ENCODE data around the gene DUSP9. TPM values are rescaled to one million over a fixed set of nuclear protein-coding genes. Genes with fewer than 3 reads are reported as not detected.

Gene DUSP9
- total RNA-seq = not detected in 2 replicates

GRCh38 chrX:153646620-153647373 lies at the start of gene DUSP9:
Gene DUSP9 (plus strand): TSS chrX:153647203. CDS start chrX:153647954, 751 bp downstream.

DNA sequence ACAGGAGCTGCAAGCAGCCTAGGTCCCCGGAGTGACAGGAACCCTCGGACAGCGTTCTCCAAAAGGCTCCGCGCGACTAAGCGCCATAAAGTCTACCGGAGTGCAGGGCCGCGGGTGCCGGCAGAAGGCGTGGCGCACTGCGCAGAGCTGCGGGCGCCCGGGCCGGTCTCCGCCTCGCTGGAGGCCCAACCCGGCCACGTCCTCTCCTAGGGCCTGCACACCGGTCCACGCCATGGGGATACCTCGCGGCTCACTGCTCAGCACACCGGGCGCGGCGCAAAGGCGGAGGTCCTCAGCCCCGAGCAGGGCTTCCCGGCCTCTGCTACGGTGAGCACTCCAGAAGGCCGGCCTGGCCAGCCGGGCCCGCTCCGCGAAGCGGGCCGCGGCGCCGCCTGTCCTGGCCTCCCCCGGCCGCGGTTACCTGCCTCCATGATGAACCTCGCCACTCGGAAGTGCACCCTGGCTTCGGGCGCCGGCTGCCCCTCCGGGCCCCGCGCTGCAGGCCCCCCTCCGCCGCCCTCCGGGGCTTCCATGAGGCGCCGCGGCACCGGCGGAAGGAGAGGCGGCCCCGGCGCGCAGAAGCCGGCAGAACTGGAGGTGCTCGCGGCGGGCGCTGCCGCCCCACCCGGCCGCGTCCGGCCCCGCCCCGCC lies 48.3 kb upstream of the DUSP9 start, which contains the start of gene CCNQ:
CCNQ (minus strand) TSS at position 599 of the 651 bp plus-strand sequence; CDS start at position 533, 66 bp downstream.

DNA sequence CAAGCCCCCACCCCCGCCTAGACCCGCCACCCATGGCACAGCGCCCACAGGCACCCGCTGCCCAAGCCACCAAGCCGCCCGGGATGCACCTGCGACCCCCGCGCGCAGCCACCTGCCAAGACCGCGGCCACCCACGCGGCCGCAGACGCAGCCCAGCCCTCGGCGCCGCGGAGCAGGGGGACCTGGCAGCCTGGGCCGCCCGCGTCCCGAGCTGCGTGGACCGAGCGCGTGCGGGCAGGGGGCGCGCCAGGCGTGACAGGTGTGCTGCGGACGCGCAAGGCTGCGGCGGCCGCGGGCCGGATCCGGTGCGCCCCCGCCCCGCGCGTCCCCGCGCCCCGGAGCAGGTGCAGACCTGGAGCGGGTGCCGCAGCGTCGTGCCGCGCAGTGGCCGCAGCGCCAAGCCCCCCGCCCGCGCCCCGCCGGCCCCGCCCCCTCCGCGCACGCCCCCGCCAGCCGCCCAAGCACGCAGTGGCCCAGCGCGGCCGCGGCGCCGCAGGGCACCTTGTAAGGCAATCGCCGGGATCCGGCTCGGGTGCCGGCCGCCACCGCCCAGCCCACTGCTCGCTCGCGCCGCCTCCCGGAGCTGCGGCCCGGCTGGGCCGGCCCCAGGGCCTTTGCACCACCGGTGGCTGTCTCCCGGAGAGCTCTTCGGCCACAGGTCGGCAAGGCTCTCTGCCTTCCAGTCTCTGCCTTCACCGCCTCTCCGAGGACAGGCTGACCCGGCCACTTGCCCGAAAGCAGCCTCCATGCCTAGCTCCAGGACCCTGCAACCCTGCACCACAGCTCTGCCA lies 26.6 kb downstream of the DUSP9 start, which contains the start of gene PNCK:
PNCK (minus strand) TSS at position 386 of the 791 bp plus-strand sequence. CDS start 737 bp downstream, outside the sequence.

GRCh38 chrX:153687121-153688039 lies 40.4 kb downstream of the DUSP9 start, which contains the start of gene SLC6A8:
Gene SLC6A8 (plus strand): TSS chrX:153687926. CDS start chrX:153688575, 649 bp downstream.

Other genes with a start within 250 kb of the DUSP9 start
- gene PNMA6E, start 245.9 kb upstream of the DUSP9 start, total RNA-seq = not detected in 2 replicates
- under 0.01 TPM in 2 replicates for gene ZFP92, start 235.7 kb upstream of the DUSP9 start, total RNA-seq
- 3.5 and 4.9 TPM in 2 replicates for gene TREX2, start 201.1 kb upstream of the DUSP9 start, total RNA-seq
- 14.3 TPM in 2 replicates for gene HAUS7, start 176.6 kb upstream of the DUSP9 start, total RNA-seq
- gene BGN, start 152.2 kb upstream of the DUSP9 start, total RNA-seq = 56.3 and 168 TPM in 2 replicates
- not detected in 2 replicates for gene ATP2B3, start 129.6 kb upstream of the DUSP9 start, total RNA-seq
- gene CCNQ, start 48.1 kb upstream of the DUSP9 start, total RNA-seq = 28.3 and 30.9 TPM in 2 replicates
- under 0.01 and 0.06 TPM in 2 replicates for gene PNCK, start 26.6 kb downstream of the DUSP9 start, total RNA-seq
- gene SLC6A8, start 40.7 kb downstream of the DUSP9 start, total RNA-seq = 9.5 and 11.9 TPM in 2 replicates
- gene BCAP31, start 77.2 kb downstream of the DUSP9 start, total RNA-seq = 171 and 208 TPM in 2 replicates
- 13.6 and 14.7 TPM in 2 replicates for gene ABCD1, start 77.7 kb downstream of the DUSP9 start, total RNA-seq
- 4.3 and 7.5 TPM in 2 replicates for gene PLXNB3, start 117.0 kb downstream of the DUSP9 start, total RNA-seq
- 0.26 and 0.56 TPM in 2 replicates for gene SRPK3, start 133.8 kb downstream of the DUSP9 start, total RNA-seq
- gene IDH3G, start 147.2 kb downstream of the DUSP9 start, total RNA-seq = 57.4 and 67.8 TPM in 2 replicates
- gene SSR4, start 147.5 kb downstream of the DUSP9 start, total RNA-seq = 168 and 219 TPM in 2 replicates
- gene PDZD4, start 183.3 kb downstream of the DUSP9 start, total RNA-seq = 0.37 and 0.53 TPM in 2 replicates
- under 0.01 and 0.13 TPM in 2 replicates for gene L1CAM, start 239.0 kb downstream of the DUSP9 start, total RNA-seq

Data from aortic smooth muscle cell (primary cell).